Erythroblast (primary cell): ENCODE results near the gene ECI1.

ENCODE experiments used
- GATA1 ChIP-seq: IDR thresholded peaks from 2 replicates; pipeline ENCODE4 v1.6.1; 2011; ENCODE audit warnings: low read depth, mild to moderate bottlenecking, control low read depth, low read length, moderate library complexity
- POLR2A ChIP-seq: IDR thresholded peaks from 2 replicates; pipeline ENCODE4 v1.6.1; 2011; ENCODE audit warnings: mild to moderate bottlenecking, low read length

DNA sequence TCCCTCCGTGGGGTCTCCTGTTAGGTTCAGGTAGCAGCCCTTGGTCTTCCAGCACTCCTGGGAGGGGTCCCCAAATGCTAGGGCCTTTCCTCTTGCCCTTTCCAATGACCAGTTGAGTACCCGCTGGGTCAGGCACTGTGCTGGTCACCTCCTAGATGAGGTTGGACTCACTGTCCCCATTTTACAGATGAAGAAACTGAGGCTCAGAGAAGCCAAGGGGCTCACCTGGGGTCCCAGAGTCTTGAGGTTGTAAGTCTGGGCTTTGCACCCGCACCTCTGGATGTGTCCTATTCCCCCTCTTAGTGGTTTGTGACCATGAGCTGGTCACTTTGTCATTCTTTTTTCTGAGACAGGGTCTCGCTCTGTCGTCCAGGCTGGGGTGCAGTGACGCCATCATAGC is 53.6 kb downstream of the ECI1 start:
- TF ChIP-seq POLR2A (no peak), GATA1 (no peak)
